ENCODE data around the gene GMEB1. TPM values are rescaled to one million over a fixed set of nuclear protein-coding genes. Genes with fewer than 3 reads are reported as not detected.
"Not testable (repeated sequence)": the region's sequence is repeated elsewhere in the genome, so short reads cannot be mapped to it uniquely, and the experiment has no call there.

Gene GMEB1
- total and polyA plus RNA-seq, 9 donors = 5.9 to 13.3 (median 9.9) TPM

DNA sequence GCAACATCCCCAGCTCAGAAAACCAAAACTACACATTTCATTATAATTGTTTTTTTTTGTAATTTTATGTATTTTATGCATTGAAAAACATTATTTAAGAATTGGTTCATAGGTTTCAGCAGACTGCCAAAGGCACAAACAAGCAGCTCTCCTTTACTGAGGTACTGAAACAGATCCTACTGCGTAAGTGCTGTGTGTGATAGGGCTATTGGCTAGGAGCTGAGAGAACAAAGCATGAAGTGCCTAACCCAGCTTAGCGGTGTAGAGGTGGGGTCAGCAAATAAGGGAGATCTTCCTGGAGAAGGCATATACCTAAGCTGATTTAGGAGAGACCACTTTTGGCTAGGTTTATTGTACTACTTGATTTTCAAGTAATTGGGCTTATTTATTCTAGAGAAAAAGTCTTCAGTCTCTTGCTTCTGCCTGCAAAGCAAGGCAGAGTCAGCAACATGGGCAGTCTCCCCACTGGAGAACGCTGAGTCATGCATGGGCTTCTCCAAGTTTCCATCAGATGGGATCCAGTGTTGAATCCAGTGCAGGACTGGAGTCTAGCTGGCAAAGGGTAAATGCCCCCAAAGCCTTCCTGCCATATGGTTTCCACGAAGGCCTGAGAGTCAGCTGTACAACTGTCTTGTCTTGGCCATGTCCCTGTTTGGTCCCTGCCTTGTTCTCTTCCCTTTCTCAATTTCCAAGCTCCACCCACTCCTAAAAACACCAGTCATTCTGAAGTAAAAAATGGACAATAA lies 50.2 kb downstream of the GMEB1 start:
- WGBS (ENCODE audit: insufficient coverage) = 74% methylated on average over 3 of the region's 4 CpGs
- Histone ChIP-seq H3K4me1 (ENCODE audit: control insufficient read depth, insufficient read depth, low read length) (no peaks in the 10 kb centered on the region), H3K27me3 (ENCODE audit: control insufficient read depth, insufficient read depth, low read length) (no peaks in the 10 kb centered on the region), H3K36me3 (ENCODE audit: control insufficient read depth, insufficient read depth, low read length) (peaks cover 14% of the 10 kb centered on the region), H3K27ac (ENCODE audit: low read length) (no peak overlapping the region), H3K9me3 (replicated peaks; ENCODE audit: control insufficient read depth, low read depth, low read length) (no peaks in the 10 kb centered on the region), H3K4me3 (ENCODE audit: low read length) (no peak overlapping the region)
- DNase-seq = peak; percentile 23

DNA sequence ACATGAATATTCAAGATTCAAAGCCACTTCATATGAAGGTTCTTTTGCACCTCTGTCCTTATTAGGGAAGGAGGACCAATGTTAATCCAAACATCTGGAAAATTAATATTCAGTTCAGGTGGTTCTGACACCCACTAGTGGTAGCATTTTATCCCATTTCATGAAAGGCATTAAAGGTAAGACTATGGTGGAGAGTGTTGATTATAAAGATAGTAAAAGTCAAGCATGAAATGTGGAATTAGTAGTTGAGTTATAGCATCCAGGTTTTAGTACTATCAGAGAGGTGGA lies 50.7 kb downstream of the GMEB1 start:
- no peaks in the 10 kb centered on the region for H3K4me1 ChIP-seq (ENCODE audit: control insufficient read depth, insufficient read depth, low read length)
- H3K9me3 ChIP-seq (replicated peaks; ENCODE audit: control insufficient read depth, low read depth, low read length) = no peaks in the 10 kb centered on the region
- no peaks in the 10 kb centered on the region for H3K27me3 ChIP-seq (ENCODE audit: control insufficient read depth, insufficient read depth, low read length)
- no peak overlapping the region for H3K4me3 ChIP-seq (ENCODE audit: low read length)
- no peak for DNase-seq
- H3K36me3 ChIP-seq (ENCODE audit: control insufficient read depth, insufficient read depth, low read length) = peaks cover 9% of the 10 kb centered on the region
- H3K27ac ChIP-seq (ENCODE audit: low read length) = no peak overlapping the region

DNA sequence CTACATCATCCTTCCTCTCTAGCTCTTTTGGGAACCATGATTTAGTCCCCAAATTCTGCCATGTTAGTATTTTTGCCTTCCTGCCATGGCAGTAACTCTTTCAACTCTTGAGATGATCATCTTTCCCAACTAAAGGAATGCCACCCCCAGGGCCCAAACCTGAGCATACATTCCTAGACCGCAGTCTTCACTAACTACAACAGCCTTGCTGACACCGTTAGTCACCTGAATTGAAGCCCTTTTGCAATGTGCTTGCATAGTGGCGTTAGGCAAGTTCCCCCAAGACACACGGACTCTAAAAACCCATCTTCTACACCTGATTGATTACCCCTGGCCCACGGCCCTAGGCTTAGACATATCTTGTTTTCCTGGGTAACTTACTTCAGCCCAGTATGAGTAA lies 51.8 kb downstream of the GMEB1 start:
- no peaks in the 10 kb centered on the region for H3K27me3 ChIP-seq (ENCODE audit: control insufficient read depth, insufficient read depth, low read length)
- H3K27ac ChIP-seq (ENCODE audit: low read length) = no peak overlapping the region
- H3K9me3 ChIP-seq (replicated peaks; ENCODE audit: control insufficient read depth, low read depth, low read length) = no peaks in the 10 kb centered on the region
- no peak for DNase-seq
- 80% methylated on average over 5 of the region's 5 CpGs for WGBS (ENCODE audit: insufficient coverage)
- H3K4me3 ChIP-seq (ENCODE audit: low read length) = no peak overlapping the region
- no peaks in the 10 kb centered on the region for H3K36me3 ChIP-seq (ENCODE audit: control insufficient read depth, insufficient read depth, low read length)
- no peaks in the 10 kb centered on the region for H3K4me1 ChIP-seq (ENCODE audit: control insufficient read depth, insufficient read depth, low read length)

DNA sequence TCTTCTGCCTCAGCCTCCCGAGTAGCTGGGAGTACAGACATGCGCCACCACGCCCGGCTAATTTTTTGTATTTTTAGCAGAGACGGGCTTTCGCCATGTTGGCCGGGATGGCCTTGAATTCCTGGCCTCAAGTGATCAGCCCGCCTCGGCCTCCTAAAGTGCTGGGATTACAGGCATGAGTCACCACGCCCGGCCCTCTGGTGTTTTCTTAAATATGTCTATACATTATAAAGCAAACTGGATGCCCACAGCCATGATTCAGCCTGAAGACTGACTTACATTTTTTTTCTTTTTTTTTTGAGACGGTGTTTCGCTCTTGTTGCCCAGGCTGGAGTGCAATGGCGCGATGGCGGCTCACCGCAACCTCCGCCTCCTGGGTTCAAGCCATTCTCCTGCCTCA lies 53.3 kb downstream of the GMEB1 start:
- WGBS (ENCODE audit: insufficient coverage) = 89% methylated on average over 15 of the region's 18 CpGs
- H3K4me3 ChIP-seq (ENCODE audit: low read length); H3K9me3 ChIP-seq (replicated peaks; ENCODE audit: control insufficient read depth, low read depth, low read length); DNase-seq; H3K36me3 ChIP-seq (ENCODE audit: control insufficient read depth, insufficient read depth, low read length); H3K4me1 ChIP-seq (ENCODE audit: control insufficient read depth, insufficient read depth, low read length); H3K27me3 ChIP-seq (ENCODE audit: control insufficient read depth, insufficient read depth, low read length); H3K27ac ChIP-seq (ENCODE audit: low read length): not testable (repeated sequence)

DNA sequence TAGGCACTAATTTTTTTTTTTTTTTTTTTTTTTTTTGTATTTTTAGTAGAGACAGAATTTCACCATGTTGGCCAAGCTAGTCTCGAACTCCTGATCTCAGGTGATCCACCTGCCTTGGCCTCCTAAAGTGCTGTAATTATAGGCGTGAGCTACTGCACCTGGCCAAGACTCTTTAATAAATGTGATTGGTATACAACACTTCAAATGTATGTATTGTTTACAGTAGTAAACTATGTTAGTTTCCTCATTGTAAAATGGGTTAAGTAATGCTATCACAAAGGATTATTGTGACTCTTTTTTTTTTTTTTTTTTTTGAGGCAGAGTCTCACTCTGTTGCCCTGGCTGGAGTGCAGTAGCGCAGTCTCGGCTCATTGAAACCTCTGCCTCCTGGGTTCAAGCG lies 56.8 kb downstream of the GMEB1 start:
- WGBS (ENCODE audit: insufficient coverage) = 100% methylated on average over 3 of the region's 5 CpGs
- not testable (repeated sequence) for H3K4me3 ChIP-seq (ENCODE audit: low read length); H3K36me3 ChIP-seq (ENCODE audit: control insufficient read depth, insufficient read depth, low read length); H3K27me3 ChIP-seq (ENCODE audit: control insufficient read depth, insufficient read depth, low read length); DNase-seq; H3K27ac ChIP-seq (ENCODE audit: low read length); H3K4me1 ChIP-seq (ENCODE audit: control insufficient read depth, insufficient read depth, low read length); H3K9me3 ChIP-seq (replicated peaks; ENCODE audit: control insufficient read depth, low read depth, low read length)

DNA sequence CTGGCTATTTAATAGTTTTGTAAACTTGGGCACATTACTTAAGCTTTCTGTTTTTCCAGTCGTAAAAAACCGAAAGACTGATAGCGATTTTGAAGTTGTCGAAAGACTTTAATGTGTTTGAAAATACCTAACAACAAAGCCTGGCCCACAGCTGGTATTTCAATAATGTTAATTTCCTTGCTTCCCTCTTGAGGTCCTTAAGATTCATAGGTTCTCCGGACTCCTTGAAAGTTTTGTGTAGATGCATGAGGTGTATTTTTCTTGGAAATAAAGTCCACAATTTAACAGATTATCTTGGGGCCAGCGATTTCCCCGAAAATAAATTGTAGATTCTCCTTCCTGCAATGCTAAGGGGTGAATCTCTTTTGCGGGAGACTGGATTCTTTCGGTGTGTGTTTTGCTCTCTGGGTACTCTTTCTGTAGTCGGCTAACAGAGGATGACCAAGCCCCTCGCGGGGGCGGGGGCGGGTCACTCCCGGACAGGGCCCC lies 67.4 kb downstream of the GMEB1 start:
- peaks cover 9% of the 10 kb centered on the region for H3K4me1 ChIP-seq (ENCODE audit: control insufficient read depth, insufficient read depth, low read length)
- H3K27me3 ChIP-seq (ENCODE audit: control insufficient read depth, insufficient read depth, low read length) = no peaks in the 10 kb centered on the region
- peak overlapping the region; percentile 97 for H3K27ac ChIP-seq (ENCODE audit: low read length)
- H3K4me3 ChIP-seq (ENCODE audit: low read length) = peak overlapping the region; percentile 79
- no peak for DNase-seq
- WGBS (ENCODE audit: insufficient coverage) = 0% methylated on average over 7 of the region's 15 CpGs
- H3K9me3 ChIP-seq (replicated peaks; ENCODE audit: control insufficient read depth, low read depth, low read length) = no peaks in the 10 kb centered on the region
- peaks cover 13% of the 10 kb centered on the region for H3K36me3 ChIP-seq (ENCODE audit: control insufficient read depth, insufficient read depth, low read length)

DNA sequence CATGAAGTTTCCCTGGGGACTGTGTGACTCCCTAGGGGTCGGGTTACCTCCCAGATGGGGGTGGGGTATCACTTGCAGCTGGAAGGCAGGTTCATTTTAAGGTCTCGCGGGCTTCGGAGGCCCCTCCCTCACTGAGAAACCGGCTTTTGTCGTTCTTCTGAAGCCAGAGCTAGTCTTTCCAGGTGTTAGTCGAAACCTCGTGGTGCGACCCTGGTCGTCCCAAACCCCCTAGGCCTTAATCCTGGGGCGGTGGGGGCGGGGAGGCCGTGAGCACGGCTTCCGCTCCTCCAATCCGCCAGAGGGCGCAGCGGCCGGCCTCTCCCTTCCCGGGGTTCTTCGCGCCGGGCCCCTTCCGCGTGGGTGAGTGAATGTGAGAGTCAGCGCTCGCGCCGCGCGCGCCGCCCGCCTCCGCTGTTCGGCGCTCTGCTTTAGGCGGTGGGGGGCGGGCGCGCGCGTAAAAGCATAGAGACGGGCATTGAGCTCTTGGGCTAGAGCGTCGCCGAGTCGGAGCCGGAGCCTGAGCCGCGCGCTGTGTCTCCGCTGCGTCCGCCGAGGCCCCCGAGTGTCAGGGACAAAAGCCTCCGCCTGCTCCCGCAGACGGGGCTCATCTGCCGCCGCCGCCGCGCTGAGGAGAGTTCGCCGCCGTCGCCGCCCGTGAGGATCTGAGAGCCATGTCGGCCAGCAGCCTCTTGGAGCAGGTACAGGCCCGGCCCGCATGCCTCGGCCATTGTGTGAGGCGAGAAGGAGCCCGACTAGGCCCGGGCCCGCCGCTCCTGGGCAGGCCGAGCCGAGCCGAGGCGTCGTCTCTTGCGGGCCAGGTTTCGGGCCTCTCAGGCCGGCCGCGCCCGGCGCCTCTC lies 68.1 kb downstream of the GMEB1 start, which contains the start of gene YTHDF2:
Gene YTHDF2, plus strand, starts transcription at position 491 of the 857 bp plus-strand sequence. Its CDS starts 181 bp downstream, at position 672.
- Histone ChIP-seq H3K4me3 (ENCODE audit: low read length) (peak within 1 kb of the TSS; percentile 79), H3K27me3 (ENCODE audit: control insufficient read depth, insufficient read depth, low read length) (no peaks in the 10 kb centered on the region), H3K9me3 (replicated peaks; ENCODE audit: control insufficient read depth, low read depth, low read length) (no peaks in the 10 kb centered on the region), H3K4me1 (ENCODE audit: control insufficient read depth, insufficient read depth, low read length) (peaks cover 9% of the 10 kb centered on the region), H3K27ac (ENCODE audit: low read length) (peak within 1 kb of the TSS; percentile 97), H3K36me3 (ENCODE audit: control insufficient read depth, insufficient read depth, low read length) (peaks cover 18% of the 10 kb centered on the region)
- WGBS (ENCODE audit: insufficient coverage) = 0% methylated on average over 74 of the region's 92 CpGs
- peak; percentile 99 for DNase-seq

DNA sequence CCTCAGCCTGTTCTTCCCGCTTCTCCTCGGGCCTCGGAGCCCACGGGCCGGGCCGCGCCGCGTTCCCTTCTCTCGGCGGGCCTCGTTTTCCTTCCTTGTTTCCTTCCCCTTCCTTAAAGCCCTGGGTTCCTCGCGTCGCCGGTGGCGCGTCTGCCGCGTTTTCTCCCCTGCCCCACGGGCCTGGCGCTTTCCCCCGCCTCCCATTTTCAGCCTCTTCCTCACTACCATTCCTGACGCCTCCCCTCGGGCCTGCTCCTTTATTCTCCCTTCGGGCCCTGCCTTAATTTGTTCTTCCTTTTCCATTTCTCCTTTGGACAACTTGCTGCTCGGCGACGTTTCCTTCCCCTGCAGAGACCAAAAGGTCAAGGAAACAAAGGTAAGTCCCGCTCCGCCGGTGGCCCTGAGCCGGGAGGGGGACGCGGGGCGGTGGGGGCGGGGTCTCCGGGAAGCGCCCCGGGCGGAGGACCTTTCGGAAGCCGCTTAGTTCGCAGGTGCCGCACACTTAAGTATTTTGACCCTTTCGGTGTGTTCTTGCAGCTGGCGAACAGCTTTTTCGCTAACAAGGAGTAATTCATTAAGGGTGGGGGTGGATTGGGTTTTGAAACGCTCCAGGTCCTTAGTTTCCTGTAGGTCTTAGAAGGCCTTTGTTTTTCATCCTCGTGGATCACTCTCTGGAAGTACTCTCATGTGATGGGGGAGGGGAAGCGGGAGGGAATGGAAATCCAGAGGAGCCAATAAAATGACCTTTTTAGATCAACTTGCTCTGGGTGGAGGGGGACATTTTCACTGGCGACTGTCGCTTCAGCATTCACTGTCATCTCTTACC lies 68.9 kb downstream of the GMEB1 start:
- Histone ChIP-seq H3K36me3 (ENCODE audit: control insufficient read depth, insufficient read depth, low read length) (peaks cover 24% of the 10 kb centered on the region), H3K9me3 (replicated peaks; ENCODE audit: control insufficient read depth, low read depth, low read length) (no peaks in the 10 kb centered on the region), H3K27ac (ENCODE audit: low read length) (peak overlapping the region; percentile 95), H3K4me1 (ENCODE audit: control insufficient read depth, insufficient read depth, low read length) (peaks cover 9% of the 10 kb centered on the region), H3K4me3 (ENCODE audit: low read length) (peak overlapping the region; percentile 79), H3K27me3 (ENCODE audit: control insufficient read depth, insufficient read depth, low read length) (no peaks in the 10 kb centered on the region)
- WGBS (ENCODE audit: insufficient coverage) = 0% methylated on average over 44 of the region's 53 CpGs
- peak; percentile 50 for DNase-seq

DNA sequence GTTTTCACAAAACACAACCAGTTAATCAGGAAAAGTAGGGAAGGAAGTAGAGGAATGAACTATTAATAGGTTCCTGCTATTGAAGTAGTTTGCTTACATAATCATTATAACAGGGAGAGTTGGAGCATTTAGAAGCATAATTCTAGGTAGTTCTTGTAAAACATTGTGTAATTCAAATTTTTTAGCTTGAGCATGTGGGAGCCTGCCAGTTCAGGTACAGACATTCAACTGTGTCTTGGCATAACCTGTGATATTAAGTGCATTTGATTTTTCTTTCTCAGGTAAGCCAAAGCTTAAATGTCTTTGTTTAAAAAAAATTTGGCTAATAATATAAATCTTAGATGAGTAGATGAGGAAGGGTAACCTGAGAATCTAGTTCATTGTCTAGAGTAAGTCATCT lies 71.5 kb downstream of the GMEB1 start:
- DNase-seq = no peak
- Histone ChIP-seq H3K27ac (ENCODE audit: low read length) (no peak overlapping the region), H3K36me3 (ENCODE audit: control insufficient read depth, insufficient read depth, low read length) (peaks cover 40% of the 10 kb centered on the region), H3K27me3 (ENCODE audit: control insufficient read depth, insufficient read depth, low read length) (no peaks in the 10 kb centered on the region), H3K4me1 (ENCODE audit: control insufficient read depth, insufficient read depth, low read length) (peaks cover 9% of the 10 kb centered on the region), H3K4me3 (ENCODE audit: low read length) (no peak overlapping the region), H3K9me3 (replicated peaks; ENCODE audit: control insufficient read depth, low read depth, low read length) (no peaks in the 10 kb centered on the region)

DNA sequence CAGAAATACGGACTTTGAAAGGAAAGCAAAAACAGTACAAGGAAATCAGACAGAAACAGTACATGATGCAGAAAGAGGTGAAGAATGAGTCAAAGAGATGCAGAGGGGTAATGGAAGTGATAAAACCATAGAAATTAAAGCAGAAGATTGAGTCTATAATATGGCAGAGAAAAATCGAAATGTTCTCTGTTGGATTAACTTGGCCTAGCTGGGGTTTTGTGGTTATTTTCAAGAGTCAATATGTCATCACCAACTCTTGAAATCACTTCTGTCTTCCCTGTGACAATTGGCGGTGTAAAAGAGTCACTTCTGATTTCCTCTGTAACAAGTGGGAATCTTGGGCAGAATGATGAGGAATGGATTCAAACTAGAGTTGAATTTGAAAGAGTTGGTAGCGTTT lies 75.6 kb downstream of the GMEB1 start:
- no peak for DNase-seq
- H3K4me3 ChIP-seq (ENCODE audit: low read length) = no peak overlapping the region
- H3K27me3 ChIP-seq (ENCODE audit: control insufficient read depth, insufficient read depth, low read length) = no peaks in the 10 kb centered on the region
- H3K27ac ChIP-seq (ENCODE audit: low read length) = no peak overlapping the region
- peaks cover 48% of the 10 kb centered on the region for H3K36me3 ChIP-seq (ENCODE audit: control insufficient read depth, insufficient read depth, low read length)
- no peaks in the 10 kb centered on the region for H3K4me1 ChIP-seq (ENCODE audit: control insufficient read depth, insufficient read depth, low read length)
- H3K9me3 ChIP-seq (replicated peaks; ENCODE audit: control insufficient read depth, low read depth, low read length) = no peaks in the 10 kb centered on the region
- no CpG with 5 or more reads among the region's 4 CpGs for WGBS (ENCODE audit: insufficient coverage)

All from muscle of leg (tissue), 11 donors.